Hippocampal formation (tissue), 2 donors: ENCODE data around the gene MTF2.
"Not testable (repeated sequence)": the region's sequence is repeated elsewhere in the genome, so short reads cannot be mapped to it uniquely, and the experiment has no call there.

Experiments
- DNase-seq, 2 donors: peaks; one replicate each; lab custom pipeline; 2025; lab: John Stamatoyannopoulos, UW

The MTF2 gene

GRCh38 chr1:93078986-93079654 is at the start of gene MTF2:
MTF2 (plus strand) TSS chr1:93079283; CDS start chr1:93079527, 244 bp downstream.
- peak; percentile 92 to 94 for DNase-seq

GRCh38 chr1:93029317-93029716 is 49.8 kb upstream of the MTF2 start:
- no peak for DNase-seq

DNA sequence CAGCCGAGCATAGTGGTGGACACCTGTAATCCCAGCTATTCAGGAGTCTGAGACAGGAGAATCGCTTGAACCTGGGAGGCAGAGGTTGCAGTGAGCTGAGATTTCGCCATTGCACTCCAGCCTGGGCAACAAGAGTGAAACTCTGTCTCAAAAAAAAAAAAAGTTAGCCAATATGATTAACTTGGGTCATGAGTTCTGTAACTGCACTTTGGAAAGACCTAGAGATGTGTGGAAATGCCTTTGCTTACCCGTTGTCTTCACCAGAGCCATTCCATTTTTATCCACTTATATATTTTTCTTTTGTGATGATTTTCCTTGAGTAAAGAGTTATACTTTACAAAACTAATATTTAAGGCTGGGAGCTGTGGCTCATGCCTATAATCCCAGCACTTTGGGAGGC is 48.9 kb upstream of the MTF2 start:
- DNase-seq, result not testable (repeated sequence)

DNA sequence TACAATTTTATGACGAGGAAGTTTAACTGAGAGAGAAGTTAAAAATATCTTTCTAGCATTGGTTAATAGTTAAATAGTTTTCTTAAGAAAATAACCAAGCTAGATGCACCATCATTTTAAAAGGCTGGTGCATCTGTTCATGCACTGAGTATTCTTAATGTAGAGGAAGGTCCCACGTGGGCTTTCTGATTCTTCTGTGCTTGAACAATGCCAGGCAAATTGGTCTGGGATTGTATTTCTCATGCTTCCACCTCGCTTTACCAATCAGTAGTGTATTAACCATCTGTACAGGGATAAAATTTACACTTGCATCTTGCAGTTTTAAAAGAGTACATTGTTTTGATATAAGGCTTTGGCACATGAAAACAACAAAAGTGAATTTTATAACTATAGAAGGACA is 47.4 kb upstream of the MTF2 start:
- no peak for DNase-seq

DNA sequence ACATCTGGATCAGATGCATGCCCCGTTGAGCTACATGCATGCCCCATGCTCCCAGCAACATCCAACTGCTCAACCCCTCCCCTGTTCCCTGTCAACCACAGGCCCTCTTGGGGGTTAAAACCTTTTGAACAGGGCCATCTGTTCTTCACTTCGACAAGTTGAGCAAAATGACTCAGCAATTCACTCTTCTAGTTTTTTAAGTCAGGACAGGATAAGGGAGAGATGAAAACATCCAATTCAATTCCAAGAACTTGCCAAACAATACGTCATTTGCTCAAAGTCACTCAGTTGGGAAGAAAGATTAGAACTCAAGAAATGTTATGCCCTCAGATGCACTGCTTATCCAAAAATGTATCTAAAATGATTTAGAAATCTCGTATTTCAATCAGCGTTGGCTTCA is 46.1 kb upstream of the MTF2 start:
- DNase-seq, result no peak

GRCh38 chr1:93033785-93034184 is 45.3 kb upstream of the MTF2 start:
- no peak for DNase-seq

- DNase-seq, result no peak
Measured at GRCh38 chr1:93034397-93034796, 44.7 kb upstream of the MTF2 start.

DNA sequence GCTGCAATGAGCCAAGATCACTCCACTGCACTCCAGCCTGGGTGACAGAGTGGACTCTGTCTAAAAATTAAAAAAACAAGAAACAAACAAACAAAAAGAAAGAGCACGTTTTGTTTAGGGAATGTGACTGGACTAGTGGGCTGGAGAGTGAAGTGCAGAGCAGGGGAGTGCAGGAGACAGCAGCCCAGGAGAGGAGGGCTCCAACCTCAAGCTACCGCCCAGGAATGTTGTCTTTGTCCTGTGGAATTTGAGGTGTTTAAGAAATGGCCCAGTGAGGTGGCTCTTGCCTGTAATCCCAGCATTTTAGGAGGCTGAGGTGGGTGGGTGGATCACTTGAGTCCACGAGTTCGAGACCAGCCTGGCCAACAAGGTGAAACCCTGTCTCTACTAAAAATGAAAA is 42.4 kb upstream of the MTF2 start:
- no peak for DNase-seq

- DNase-seq, result no peak
Measured at GRCh38 chr1:93042187-93043056, 36.7 kb upstream of the MTF2 start.

DNA sequence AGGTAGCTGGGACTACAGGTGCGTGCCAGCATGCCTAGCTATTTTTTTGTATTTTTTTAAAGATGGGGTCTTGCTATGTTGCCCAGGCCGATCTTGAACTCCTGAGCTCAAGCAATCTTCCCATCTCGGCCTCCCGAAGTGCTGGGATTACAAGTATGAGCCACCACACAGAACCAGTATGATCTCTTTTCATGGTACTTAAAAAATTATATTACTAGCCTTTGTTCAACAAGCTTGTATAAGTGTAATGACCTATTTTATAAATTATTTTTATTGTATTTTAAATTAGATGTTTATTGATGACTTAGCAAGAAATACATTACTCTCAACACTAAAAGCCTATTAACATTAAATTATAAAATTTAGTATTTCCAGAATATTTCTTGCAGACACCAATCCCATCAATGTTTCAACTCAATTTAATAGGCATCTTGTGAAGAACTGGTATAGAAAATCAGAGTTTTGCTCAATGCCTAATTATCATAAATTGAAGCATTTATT is 36.0 kb upstream of the MTF2 start:
- no peak for DNase-seq

GRCh38 chr1:93047618-93048017 is 31.5 kb upstream of the MTF2 start:
- DNase-seq, result no peak

GRCh38 chr1:93051961-93052360 is 27.1 kb upstream of the MTF2 start:
- no peak for DNase-seq

GRCh38 chr1:93056214-93056613 is 22.9 kb upstream of the MTF2 start:
- no peak for DNase-seq

DNA sequence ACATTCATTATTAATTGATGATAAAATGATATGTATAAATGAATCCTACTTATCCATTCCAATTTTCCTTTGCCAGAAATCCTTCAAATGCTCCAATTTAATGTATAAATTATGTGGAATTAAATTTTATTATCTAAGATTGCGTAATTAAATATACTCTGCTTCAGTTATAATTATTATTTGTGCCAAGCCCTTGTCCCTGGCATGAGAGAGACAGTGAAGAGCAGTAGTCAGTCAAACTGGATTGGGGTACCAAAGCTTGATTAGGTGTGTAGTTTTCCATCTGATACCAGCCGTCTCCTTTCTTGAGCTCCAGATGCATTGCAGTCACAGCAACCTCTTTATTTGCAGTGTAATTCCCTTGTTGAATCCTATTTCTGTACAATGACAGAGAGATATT is 22.4 kb upstream of the MTF2 start:
- no peak for DNase-seq

DNA sequence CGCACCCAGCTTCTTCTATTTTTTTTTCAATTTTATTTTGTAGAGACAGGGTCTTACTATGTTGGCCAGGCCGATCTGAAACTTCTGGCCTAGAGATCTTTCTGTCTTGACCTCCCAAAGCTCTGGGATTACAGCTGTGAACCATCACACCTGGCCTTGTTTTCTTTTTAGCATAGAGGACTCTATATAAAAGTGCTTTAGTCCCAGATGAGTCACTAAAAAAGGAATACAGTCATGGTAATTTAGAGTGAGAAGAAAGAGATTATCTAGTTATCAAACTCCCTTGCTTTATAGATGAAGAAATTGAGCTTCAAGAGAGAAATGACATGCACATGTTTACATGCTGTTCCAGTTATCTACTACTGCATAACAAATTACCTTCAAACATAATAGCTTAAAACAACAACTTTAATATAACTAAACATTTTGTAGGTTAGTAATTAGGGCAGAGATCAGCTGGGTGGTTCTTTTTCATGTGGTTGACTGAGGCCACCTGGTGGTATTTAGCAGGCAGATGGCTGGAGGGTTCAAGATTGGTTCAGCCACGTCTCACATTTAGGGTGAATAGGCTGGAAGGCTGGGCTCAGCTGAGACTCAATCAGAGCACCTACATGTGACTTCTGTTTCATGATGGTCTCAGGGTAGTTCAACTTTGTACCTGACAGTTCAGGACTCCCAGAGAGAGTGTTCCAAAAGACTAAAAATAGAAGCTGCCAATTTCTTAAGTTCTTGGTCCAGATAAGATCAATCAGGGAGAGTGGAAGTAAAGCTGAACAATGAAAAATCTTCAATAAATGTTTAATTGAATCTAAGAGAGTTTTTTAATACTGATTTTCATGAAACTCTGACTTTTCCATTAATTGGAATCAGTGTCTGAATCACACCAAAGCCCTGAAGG is 16.9 kb upstream of the MTF2 start:
- peak; percentile 3 to 8 for DNase-seq

DNA sequence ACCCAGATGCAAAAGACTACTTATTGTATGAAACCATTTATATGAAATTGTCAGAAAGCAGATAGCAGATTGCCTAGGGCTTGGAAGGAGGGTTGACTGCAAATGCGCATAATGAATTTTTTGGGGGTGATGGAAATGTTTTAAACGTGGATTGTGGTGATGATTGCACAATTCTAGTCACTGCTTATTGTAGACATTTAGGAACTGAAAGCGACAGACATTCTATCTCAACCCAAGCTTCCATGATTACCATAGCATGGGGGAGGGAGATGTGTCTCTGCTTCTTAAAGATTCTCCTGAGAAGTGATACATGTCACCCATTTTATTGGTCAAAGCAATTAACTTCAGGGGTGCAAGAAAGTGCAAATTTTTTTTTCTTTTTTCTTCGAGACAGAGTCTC is 2.8 kb upstream of the MTF2 start:
- no peak for DNase-seq

DNA sequence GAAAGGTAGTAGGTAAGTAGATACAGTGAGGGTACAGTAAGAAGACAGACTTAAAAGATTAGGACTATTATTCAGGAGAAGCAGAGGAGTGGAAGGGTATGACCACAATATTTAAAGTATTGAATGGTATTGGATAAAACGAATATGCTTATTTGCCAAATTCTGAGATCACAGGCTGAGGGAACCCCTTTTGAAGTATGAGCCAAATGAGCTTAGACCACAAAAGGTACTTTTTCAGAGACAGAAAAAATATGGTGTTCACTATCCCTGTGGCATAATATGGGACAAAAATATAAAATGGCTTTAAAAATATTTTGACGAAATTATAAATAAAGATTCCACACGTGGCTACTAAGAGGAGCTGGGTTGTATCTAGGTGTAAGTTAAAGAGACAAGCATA is 880 bp upstream of the MTF2 start:
- no peak for DNase-seq

DNA sequence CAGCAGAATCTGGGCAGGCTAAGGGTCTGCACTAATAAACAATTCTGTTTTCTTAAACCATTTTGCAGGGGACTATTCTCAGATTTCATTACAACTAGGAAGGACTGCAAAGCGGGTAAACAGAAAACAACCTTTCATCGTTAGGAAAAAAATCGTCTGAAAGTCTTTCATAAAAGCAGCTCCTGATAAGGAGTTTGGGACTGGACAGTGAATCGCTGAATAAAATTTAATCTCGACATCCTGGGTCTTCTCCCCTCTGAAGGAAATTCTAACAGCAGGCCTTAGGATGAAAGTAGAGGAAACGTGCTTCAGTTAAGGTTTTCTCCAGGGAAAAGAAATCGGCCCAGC is 471 bp upstream of the MTF2 start:
- peak in 1 of 2 donors; percentile 76 for DNase-seq

- peak; percentile 15 to 28 for DNase-seq
Measured at GRCh38 chr1:93079685-93080141, 630 bp downstream of the MTF2 start.

DNA sequence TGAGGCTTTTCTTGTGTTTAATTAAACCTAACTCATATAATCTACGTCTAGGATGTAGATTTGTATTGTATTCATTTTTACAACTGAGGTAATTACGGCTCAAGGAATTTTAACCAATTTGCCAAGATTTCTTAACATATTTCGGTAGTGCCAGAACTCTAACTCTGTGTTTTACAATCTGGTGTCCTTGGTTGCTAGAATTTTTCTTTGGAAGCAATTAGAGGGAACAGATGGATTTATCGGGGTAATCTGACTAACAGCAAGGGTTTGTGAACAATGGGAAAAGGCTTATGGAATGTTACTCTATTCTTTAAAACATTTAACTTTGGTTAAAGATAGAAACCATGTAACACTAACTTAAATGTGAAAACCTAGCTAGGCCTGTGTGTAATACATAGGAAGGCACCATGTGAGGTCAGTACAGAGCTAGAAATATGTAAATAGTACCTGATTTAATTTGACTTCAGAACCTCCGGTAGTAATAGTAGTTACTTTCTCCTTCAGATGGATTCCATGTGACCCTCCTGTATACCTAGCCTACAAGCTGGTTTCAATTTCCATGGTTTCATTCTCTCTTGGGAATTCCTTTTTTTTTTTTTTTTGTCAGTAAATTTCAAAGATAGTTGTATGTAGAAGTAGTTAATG is 1.2 kb downstream of the MTF2 start:
- DNase-seq, result peak in 1 of 2 donors; percentile 50

DNA sequence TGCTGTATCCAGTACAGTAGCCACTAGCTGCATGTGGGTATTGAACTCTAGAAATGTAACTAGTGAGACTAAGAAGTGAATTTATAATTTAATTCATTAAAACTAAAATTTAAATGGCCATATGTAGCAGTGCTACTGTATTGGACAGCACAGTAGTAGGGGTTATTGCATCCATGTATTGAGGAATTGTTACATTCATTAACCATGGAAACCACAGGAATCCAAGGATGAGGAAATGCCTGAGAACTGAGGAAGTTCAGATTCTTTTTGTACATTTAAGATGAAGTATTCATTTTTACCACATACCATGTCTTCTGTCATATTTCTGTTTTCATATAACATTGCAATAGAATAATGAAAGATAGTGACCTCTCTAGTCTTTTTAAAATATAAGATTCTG is 2.6 kb downstream of the MTF2 start:
- no peak for DNase-seq

DNA sequence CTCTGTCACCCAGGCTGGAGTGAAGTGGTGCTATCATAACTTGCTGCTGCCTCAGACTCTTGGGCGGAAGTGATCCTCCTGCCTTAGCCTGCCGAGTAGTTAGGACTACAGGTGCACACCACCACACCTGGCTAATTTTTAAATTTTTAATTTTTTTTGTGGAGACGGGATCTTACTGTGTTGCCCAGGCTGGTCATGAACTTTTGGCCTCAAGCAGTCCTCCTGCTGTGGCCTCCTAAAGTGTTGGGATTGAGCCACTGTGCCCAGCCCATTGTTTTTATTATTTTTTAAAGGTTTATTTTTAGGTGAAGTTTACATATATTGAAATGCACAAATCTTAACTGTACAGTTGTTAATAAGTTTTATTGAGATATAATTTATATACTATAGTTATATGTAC is 3.2 kb downstream of the MTF2 start:
- DNase-seq, result no peak
